ENCODE measurements around the gene VPS26C. TPM values are rescaled to one million over a fixed set of nuclear protein-coding genes. Genes with fewer than 3 reads are reported as not detected.

VPS26C gene
- total RNA-seq, 1 experiment from 2014 or later = 47.4 TPM

- Histone ChIP-seq H3K4me3 (ENCODE audit: low read depth in 2 of 2, low read length in 2 of 2) (no peak overlapping the region), H3K27ac (ENCODE audit: low read length) (no peak overlapping the region), H3K4me1 (ENCODE audit: control insufficient read depth, insufficient read depth, low read length) (no peaks in the 10 kb centered on the region), H3K9me3 (ENCODE audit: control insufficient read depth, insufficient read depth, low read depth, low read length) (no peaks in the 10 kb centered on the region), H3K27me3 (ENCODE audit: control insufficient read depth, insufficient read depth, low read length) (no peaks in the 10 kb centered on the region), H3K36me3 (ENCODE audit: control insufficient read depth, insufficient read depth, low read length) (peaks cover 9% of the 10 kb centered on the region)
- intact Hi-C loops (cut with micrococcal nuclease; ENCODE audit: unreplicated experiment) (no loop called here), in situ Hi-C loops (cut with HindIII; ENCODE audit: low pct_unique_long_range_greater_than_20kb, low sequenced_read_pairs) (no loop called here)
- POLR2A ChIA-PET = no interaction called here
- DNase-seq (ENCODE audit: low read depth, low spot score) = no peak
- no TSS peak for BruUV-seq (replicated peaks)
- no peak for TF ChIP-seq REST (IDR thresholded peaks at IDR 0.05; ENCODE audit: insufficient read depth in 1 of 2, low read depth in 2 of 2, low read length in 1 of 2)
- no peak for TF ChIP-seq POLR2AphosphoS5 (IDR thresholded peaks at IDR 0.05; ENCODE audit: low read depth, low read length)
- TF ChIP-seq, protein P1, sequence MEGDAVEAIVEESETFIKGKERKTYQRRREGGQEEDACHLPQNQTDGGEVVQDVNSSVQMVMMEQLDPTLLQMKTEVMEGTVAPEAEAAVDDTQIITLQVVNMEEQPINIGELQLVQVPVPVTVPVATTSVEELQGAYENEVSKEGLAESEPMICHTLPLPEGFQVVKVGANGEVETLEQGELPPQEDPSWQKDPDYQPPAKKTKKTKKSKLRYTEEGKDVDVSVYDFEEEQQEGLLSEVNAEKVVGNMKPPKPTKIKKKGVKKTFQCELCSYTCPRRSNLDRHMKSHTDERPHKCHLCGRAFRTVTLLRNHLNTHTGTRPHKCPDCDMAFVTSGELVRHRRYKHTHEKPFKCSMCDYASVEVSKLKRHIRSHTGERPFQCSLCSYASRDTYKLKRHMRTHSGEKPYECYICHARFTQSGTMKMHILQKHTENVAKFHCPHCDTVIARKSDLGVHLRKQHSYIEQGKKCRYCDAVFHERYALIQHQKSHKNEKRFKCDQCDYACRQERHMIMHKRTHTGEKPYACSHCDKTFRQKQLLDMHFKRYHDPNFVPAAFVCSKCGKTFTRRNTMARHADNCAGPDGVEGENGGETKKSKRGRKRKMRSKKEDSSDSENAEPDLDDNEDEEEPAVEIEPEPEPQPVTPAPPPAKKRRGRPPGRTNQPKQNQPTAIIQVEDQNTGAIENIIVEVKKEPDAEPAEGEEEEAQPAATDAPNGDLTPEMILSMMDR (IDR thresholded peaks at IDR 0.05) = no peak
- no peak for TF ChIP-seq SIN3A (IDR thresholded peaks at IDR 0.05; ENCODE audit: borderline replicate concordance, insufficient read depth, low read depth, low read length)
- no peak for TF ChIP-seq TCF7L2 (IDR thresholded peaks at IDR 0.05; ENCODE audit: low read depth, low read length)
- no peak for ATAC-seq
- CTCF ChIA-PET = no interaction called here
These were observed 83.4 kb downstream of the VPS26C start for GRCh38 chr21:37183749-37184148.

GRCh38 chr21:37182222-37182621, 84.9 kb downstream of the VPS26C start:
- Histone ChIP-seq H3K9me3 (ENCODE audit: control insufficient read depth, insufficient read depth, low read depth, low read length) (no peaks in the 10 kb centered on the region), H3K27me3 (ENCODE audit: control insufficient read depth, insufficient read depth, low read length) (no peaks in the 10 kb centered on the region), H3K36me3 (ENCODE audit: control insufficient read depth, insufficient read depth, low read length) (peaks cover 6% of the 10 kb centered on the region), H3K27ac (ENCODE audit: low read length) (no peak overlapping the region), H3K4me1 (ENCODE audit: control insufficient read depth, insufficient read depth, low read length) (no peaks in the 10 kb centered on the region), H3K4me3 (ENCODE audit: low read depth in 2 of 2, low read length in 2 of 2) (no peak overlapping the region)
- ChIA-PET CTCF (no interaction called here), POLR2A (no interaction called here)
- intact Hi-C loops (cut with micrococcal nuclease; ENCODE audit: unreplicated experiment) (no loop called here), in situ Hi-C loops (cut with HindIII; ENCODE audit: low pct_unique_long_range_greater_than_20kb, low sequenced_read_pairs) (no loop called here)
- no TSS peak for BruUV-seq (replicated peaks)
- no peak for ATAC-seq
- no peak for TF ChIP-seq POLR2AphosphoS5 (IDR thresholded peaks at IDR 0.05; ENCODE audit: low read depth, low read length)
- TF ChIP-seq SIN3A (IDR thresholded peaks at IDR 0.05; ENCODE audit: borderline replicate concordance, insufficient read depth, low read depth, low read length) = no peak
- TF ChIP-seq, protein P1 (IDR thresholded peaks at IDR 0.05) = no peak
- no peak for TF ChIP-seq REST (IDR thresholded peaks at IDR 0.05; ENCODE audit: insufficient read depth in 1 of 2, low read depth in 2 of 2, low read length in 1 of 2)
- no peak for TF ChIP-seq TCF7L2 (IDR thresholded peaks at IDR 0.05; ENCODE audit: low read depth, low read length)
- no peak for DNase-seq (ENCODE audit: low read depth, low spot score)

All from Panc1 (cell line).